Measurements from ENCODE around the gene TRIO.

Gene TRIO

GRCh38 chr5:14171046-14171445, 27.9 kb downstream of the TRIO start:
- no peak for DNase-seq

- no peak for DNase-seq
Observed at GRCh38 chr5:14171621-14172020, 28.5 kb downstream of the TRIO start.

- no peak for DNase-seq
Observed at GRCh38 chr5:14172149-14172795, 29.1 kb downstream of the TRIO start.

- no peak for DNase-seq
Observed at GRCh38 chr5:14173377-14174229, 30.5 kb downstream of the TRIO start.

GRCh38 chr5:14174230-14174636, 31.1 kb downstream of the TRIO start:
- no peak for DNase-seq

GRCh38 chr5:14175381-14175780, 32.2 kb downstream of the TRIO start:
- no peak for DNase-seq

GRCh38 chr5:14176888-14177287, 33.7 kb downstream of the TRIO start:
- no peak for DNase-seq

GRCh38 chr5:14177634-14178033, 34.5 kb downstream of the TRIO start:
- no peak for DNase-seq

- DNase-seq: no peak
Observed at GRCh38 chr5:14178091-14178490, 34.9 kb downstream of the TRIO start.

GRCh38 chr5:14178671-14179211, 35.6 kb downstream of the TRIO start:
- no peak for DNase-seq

- DNase-seq: no peak
Observed at GRCh38 chr5:14179446-14179845, 36.3 kb downstream of the TRIO start.

- no peak for DNase-seq
Observed at GRCh38 chr5:14180437-14180836, 37.3 kb downstream of the TRIO start.

- DNase-seq: no peak
Observed at GRCh38 chr5:14181299-14181968, 38.3 kb downstream of the TRIO start.

GRCh38 chr5:14182761-14183160, 39.6 kb downstream of the TRIO start:
- DNase-seq: no peak

- no peak for DNase-seq
Observed at GRCh38 chr5:14183187-14183939, 40.2 kb downstream of the TRIO start.

GRCh38 chr5:14184082-14184481, 40.9 kb downstream of the TRIO start:
- DNase-seq: no peak

GRCh38 chr5:14184725-14185124, 41.6 kb downstream of the TRIO start:
- no peak for DNase-seq

GRCh38 chr5:14185326-14186058, 42.4 kb downstream of the TRIO start:
- DNase-seq: peak; percentile 88

- DNase-seq: no peak
Observed at GRCh38 chr5:14186059-14186830, 43.1 kb downstream of the TRIO start.

GRCh38 chr5:14187157-14187556, 44.0 kb downstream of the TRIO start:
- no peak for DNase-seq

- peak; percentile 78 for DNase-seq
Observed at GRCh38 chr5:14187660-14188059, 44.5 kb downstream of the TRIO start.
